Measurements from ENCODE around the gene LDB2.

- TF ChIP-seq FOSL1 (IDR thresholded peaks at IDR 0.05; ENCODE audit: insufficient read depth, low read depth, low read length) (no peak), SRF (IDR thresholded peaks at IDR 0.05; ENCODE audit: low read depth, low read length) (no peak)
Measured at GRCh38 chr4:16926214-16926613, 27.8 kb upstream of the LDB2 start.

All from H1 (cell line).